Astrocyte of the spinal cord (primary cell): Measurements from ENCODE around the gene GCKR.
A peak's percentile ranks its signal among the peaks of the same experiment; 100 is the strongest.
"Not testable (repeated sequence)": the region's sequence is repeated elsewhere in the genome, so short reads cannot be mapped to it uniquely, and the experiment has no call there.

Experiments
- DNase-seq: peaks from one replicate; pipeline ENCODE4 v3.0.0; 2011; ENCODE audit warnings: low read depth, low spot score
- H3K4me3 ChIP-seq: 2 replicates; pipeline ENCODE4 v1.5.1; 2011; ENCODE audit warnings: low read depth, mild to moderate bottlenecking, low read length, moderate library complexity
- CTCF ChIP-seq: IDR thresholded peaks from 2 replicates; pipeline ENCODE4 v1.5.1; 2012; ENCODE audit warnings: low read depth, mild to moderate bottlenecking, low read length, inconsistent platforms
- in situ Hi-C: cut with HindIII; loops from 2 replicates; pipeline ENCODE4 v1.10.0; 2017; ENCODE audit warnings: low sequenced_read_pairs

GCKR gene

GRCh38 chr2:27544143-27544821 is 47.6 kb downstream of the GCKR start:
- no peak for DNase-seq
- H3K4me3 ChIP-seq, result no peak overlapping the region
- TF ChIP-seq CTCF, result no peak
- in situ Hi-C loops, result no loop called here

- no peak for TF ChIP-seq CTCF
- peak; percentile 36 for DNase-seq
- H3K4me3 ChIP-seq, result no peak overlapping the region
- in situ Hi-C loops, result no loop called here
Observed at GRCh38 chr2:27545348-27546141, 48.9 kb downstream of the GCKR start.

GRCh38 chr2:27549303-27549702 is 52.7 kb downstream of the GCKR start:
- TF ChIP-seq CTCF, result no peak
- H3K4me3 ChIP-seq, result no peak overlapping the region
- no peak for DNase-seq
- in situ Hi-C loops, result no loop called here

- TF ChIP-seq CTCF, result no peak
- in situ Hi-C loops, result no loop called here
- no peak for DNase-seq
Observed at GRCh38 chr2:27551514-27551913, 54.9 kb downstream of the GCKR start.

GRCh38 chr2:27552941-27553340 is 56.3 kb downstream of the GCKR start:
- DNase-seq, result no peak
- no peak overlapping the region for H3K4me3 ChIP-seq
- TF ChIP-seq CTCF, result no peak
- in situ Hi-C loops, result no loop called here

More at GRCh38 chr2:27551514-27551913, 54.9 kb downstream of the GCKR start:
- no peak overlapping the region for H3K4me3 ChIP-seq

- H3K4me3 ChIP-seq, in situ Hi-C loops, DNase-seq: not testable (repeated sequence)
Observed at GRCh38 chr2:27554451-27554850, 57.8 kb downstream of the GCKR start.

GRCh38 chr2:27559228-27559627 is 62.6 kb downstream of the GCKR start:
- TF ChIP-seq CTCF, result no peak

More at GRCh38 chr2:27559228-27559627, 62.6 kb downstream of the GCKR start:
- no peak for DNase-seq
- in situ Hi-C loops, result no loop called here
- H3K4me3 ChIP-seq, result no peak overlapping the region
